GM12878 (cell line): Measurements from ENCODE around the gene ADNP2. TPM values are rescaled to one million over a fixed set of nuclear protein-coding genes. Genes with fewer than 3 reads are reported as not detected.

Experiments
- ATAC-seq: fragments of 200-7000 bp; cut with Tn5 transposase; 3 replicates; pipeline ENCODE4 v1.9.1; 2020; ENCODE audit warnings: mild to moderate bottlenecking, moderate library complexity
- BruUV-seq: library from RNA; stranded (reverse); fragments of 400-500 nt; replicated peaks from 2 replicates; lab custom pipeline; 2021; lab: Mats Ljungman, UMichigan
- CTCF ChIA-PET: fragments of 300-600 bp; sonication (Branson Sonifier 250); formaldehyde crosslinking; extraction: SDS; loops from one replicate; lab custom pipeline; 2021; ENCODE audit warnings: inconsistent platforms; lab: Yijun Ruan, JAX
- POLR2A ChIA-PET: fragments of 350-600 bp; formaldehyde crosslinking; extraction: SDS; loops from one replicate; lab custom pipeline; 2021; ENCODE audit warnings: inconsistent platforms; lab: Charles Lee
- RAD21 ChIA-PET: fragments of 300-600 bp; sonication (Branson Sonifier 250); formaldehyde crosslinking; loops from one replicate; lab custom pipeline; 2023; ENCODE audit warnings: antibody characterized with exemption; ENCODE audit not compliant: unreplicated experiment; lab: Charles Lee
- SMC1A ChIA-PET: fragments of 300-600 bp; sonication (Branson Sonifier 250); formaldehyde crosslinking; loops from one replicate; lab custom pipeline; 2023; ENCODE audit not compliant: unreplicated experiment, uncharacterized antibody; lab: Charles Lee
- DNase-seq: peaks from one replicate; pipeline ENCODE4 v3.0.0-alpha.2; 2011; ENCODE audit warnings: low read depth, low spot score
- FAIRE-seq: peaks from 3 replicates; lab custom pipeline; 2011; peaks lifted over from hg19 to GRCh38; lab: Jason Lieb, UNC
- H2AFZ ChIP-seq: 2 replicates; pipeline ENCODE4 v1.6.0; 2011; ENCODE audit warnings: low read depth, low read length, control low read depth; ENCODE audit not compliant: control insufficient read depth
- H3K27ac ChIP-seq: 2 replicates; pipeline ENCODE4 v1.5.1; 2011; ENCODE audit warnings: control low read depth; ENCODE audit not compliant: control insufficient read depth, insufficient read depth
- H3K27me3 ChIP-seq, 2 experiments: replicated peaks in 1 of 2; 2 replicates each; pipeline versions ENCODE4 v1.6.0 to v1.6.1; 2011; ENCODE audit warnings: low read length in 1 of 2; ENCODE audit not compliant: control insufficient read depth in 2 of 2, insufficient read depth in 2 of 2
- H3K36me3 ChIP-seq, 2 experiments: 2 replicates each; pipeline ENCODE4 v1.5.1; 2011; ENCODE audit warnings: low read length in 1 of 2; ENCODE audit not compliant: control insufficient read depth in 2 of 2, insufficient read depth in 2 of 2
- H3K4me1 ChIP-seq: 2 replicates; pipeline ENCODE4 v1.6.1; 2011; ENCODE audit warnings: mild to moderate bottlenecking, low read length, moderate library complexity, mixed read lengths; ENCODE audit not compliant: control insufficient read depth, insufficient read depth
- H3K4me2 ChIP-seq: 2 replicates; pipeline ENCODE4 v1.6.0; 2011; ENCODE audit warnings: control low read depth; ENCODE audit not compliant: control insufficient read depth, insufficient read depth
- H3K4me3 ChIP-seq: fragments of 200-600 bp; sonication (generic); 2 replicates; pipeline ENCODE4 v1.5.1; 2016
- H3K79me2 ChIP-seq: 2 replicates; pipeline ENCODE4 v1.6.0; 2011; ENCODE audit warnings: low read length; ENCODE audit not compliant: control insufficient read depth, insufficient read depth
- H3K9ac ChIP-seq: 2 replicates; pipeline ENCODE4 v1.8.0; 2011; ENCODE audit warnings: low read length, control low read depth, mixed read lengths; ENCODE audit not compliant: control insufficient read depth, insufficient read depth
- H3K9me3 ChIP-seq: replicated peaks from 3 replicates; pipeline ENCODE4 v1.5.1; 2011; ENCODE audit warnings: mild to moderate bottlenecking, low read length; ENCODE audit not compliant: control insufficient read depth, insufficient read depth
- H4K20me1 ChIP-seq: 2 replicates; pipeline ENCODE4 v1.6.0; 2011; ENCODE audit not compliant: control insufficient read depth, insufficient read depth
- BACH1 ChIP-seq: fragments of 450-650 bp; IDR thresholded peaks from 2 replicates; pipeline ENCODE4 v1.6.1; 2017; ENCODE audit warnings: mild to moderate bottlenecking, borderline replicate concordance
- BHLHE40 ChIP-seq, 2 experiments: fragments of 450-650 bp in 1 of 2; IDR thresholded peaks; 2 replicates each; pipeline ENCODE4 v1.6.1; 2011 to 2017; ENCODE audit warnings: low read depth in 2 of 2, borderline replicate concordance in 1 of 2, improper control_type of control experiment in 1 of 2, low read length in 1 of 2, mild to moderate bottlenecking in 1 of 2
- CEBPB ChIP-seq, 2 experiments: fragments of 150-350 bp in 1 of 2; IDR thresholded peaks; 2 replicates each; pipeline ENCODE4 v1.6.1; 2012 to 2014; ENCODE audit warnings: low read depth in 2 of 2, low read length in 2 of 2, borderline replicate concordance in 1 of 2, inconsistent platforms in 1 of 2
- CHD2 ChIP-seq: IDR thresholded peaks from 2 replicates; pipeline ENCODE4 v1.6.1; 2011; ENCODE audit warnings: low read depth, low read length, improper control_type of control experiment, borderline replicate concordance
- DPF2 ChIP-seq: fragments of 450-650 bp; IDR thresholded peaks from 2 replicates; pipeline ENCODE4 v1.6.1; 2017; ENCODE audit warnings: mild to moderate bottlenecking
- EP300 ChIP-seq, 2 experiments: fragments of 150-350 bp in 1 of 2; IDR thresholded peaks; 2 replicates each; pipeline ENCODE4 v1.6.1; 2011 to 2012; ENCODE audit warnings: low read depth in 2 of 2, low read length in 2 of 2, borderline replicate concordance in 1 of 2, improper control_type of control experiment in 1 of 2, inconsistent platforms in 1 of 2; ENCODE audit not compliant: control insufficient read depth in 1 of 2
- FOXK2 ChIP-seq: fragments of 450-650 bp; IDR thresholded peaks from 2 replicates; pipeline ENCODE4 v1.6.1; 2017; ENCODE audit warnings: mild to moderate bottlenecking, moderate library complexity
- GATAD2B ChIP-seq: fragments of 450-650 bp; conservative IDR thresholded peaks from 2 replicates; pipeline ENCODE4 v1.6.1; 2017; ENCODE audit warnings: low read depth, mild to moderate bottlenecking, moderate library complexity
- IKZF1 ChIP-seq: fragments of 450-650 bp; conservative IDR thresholded peaks from 2 replicates; pipeline ENCODE4 v1.6.1; 2017; ENCODE audit warnings: antibody characterized with exemption, mild to moderate bottlenecking
- IKZF2 ChIP-seq, 2 experiments: fragments of 450-650 bp; IDR thresholded peaks; 2 replicates each; pipeline ENCODE4 v1.6.1; 2017; ENCODE audit warnings: mild to moderate bottlenecking in 2 of 2, moderate library complexity in 2 of 2
- JUND ChIP-seq: IDR thresholded peaks from 2 replicates; pipeline ENCODE4 v1.6.1; 2012; ENCODE audit warnings: low read depth, mild to moderate bottlenecking, low read length, improper control_type of control experiment, moderate library complexity
- MTA2 ChIP-seq: fragments of 450-650 bp; IDR thresholded peaks from 2 replicates; pipeline ENCODE4 v1.6.1; 2016; ENCODE audit warnings: low read depth, mild to moderate bottlenecking, moderate library complexity
- RUNX3 ChIP-seq: IDR thresholded peaks from 2 replicates; pipeline ENCODE4 v1.6.1; 2012; ENCODE audit warnings: low read length, inconsistent platforms
- SPI1 ChIP-seq: IDR thresholded peaks from 2 replicates; pipeline ENCODE4 v1.6.1; 2011; ENCODE audit warnings: low read depth, mild to moderate bottlenecking, low read length, moderate library complexity, borderline replicate concordance; ENCODE audit not compliant: insufficient read depth
- WRNIP1 ChIP-seq: IDR thresholded peaks from 2 replicates; pipeline ENCODE4 v1.6.1; 2011; ENCODE audit warnings: low read depth, low read length, improper control_type of control experiment, borderline replicate concordance
- ZZZ3 ChIP-seq: IDR thresholded peaks from 2 replicates; pipeline ENCODE4 v1.6.1; 2011; ENCODE audit warnings: low read depth; ENCODE audit not compliant: control insufficient read depth, insufficient read length
- WGBS: methylation state at CpG from one replicate; pipeline ENCODE4 v1.1.6; 2016; ENCODE audit warnings: low lambda C conversion rate; ENCODE audit not compliant: insufficient replicate concordance, insufficient coverage; ENCODE audit errors: missing lambda C conversion rate; 5-methylcytosine and 5-hydroxymethylcytosine counted together
- in situ Hi-C: fragments of 300-500 bp; cut with MboI; formaldehyde crosslinking; loops from 9 replicates; pipeline ENCODE4 v1.14.3; 2018; ENCODE audit warnings: mixed read lengths
- intact Hi-C: fragments of 100-400 bp; cut with micrococcal nuclease; formaldehyde crosslinking; loops from one replicate; pipeline ENCODE4 v1.14.2; 2022; ENCODE audit not compliant: unreplicated experiment
- polyA plus RNA-seq, 11 experiments: library from polyadenylated mRNA; depleted of rRNA in 4 of 11; unstranded in 6 of 11; stranded (reverse) in 5 of 11; fragments of >200 nt; fragmentation: Nextera tagmentation in 4 of 11; fragmentation: Illumina TruSeq in 1 of 11; extraction: Ambion mirVana in 4 of 11; extraction: Trizol in 1 of 11; gene quantifications; 1 replicate in 1 of 11; 2 replicates in 10 of 11; pipeline versions ENCODE4 v1.2.1 to v1.2.3, GENCODE V29; 2011 to 2016; ENCODE audit warnings: inconsistent platforms in 2 of 11, missing spikeins in 2 of 11, low read depth in 1 of 11
- total RNA-seq, 4 experiments: library from RNA; depleted of rRNA in 3 of 4; stranded (reverse); fragments of >200 nt in 3 of 4; fragmentation: Illumina TruSeq in 1 of 4; extraction: Trizol in 1 of 4; gene quantifications; 2 replicates each; pipeline versions ENCODE4 v1.2.1 to v1.2.3, GENCODE V29; 2013 to 2021
- TF ChIP-seq, protein P1 (sequence below): IDR thresholded peaks from 2 replicates; pipeline ENCODE4 v1.6.1; 2011; ENCODE audit warnings: low read depth, mild to moderate bottlenecking, low read length, moderate library complexity, borderline replicate concordance; ENCODE audit errors: extremely low read depth
- TF ChIP-seq, protein P2 (sequence below): fragments of 450-650 bp; IDR thresholded peaks from 2 replicates; pipeline ENCODE4 v1.6.1; 2017; ENCODE audit warnings: low read depth, mild to moderate bottlenecking, moderate library complexity

Gene ADNP2
- total and polyA plus RNA-seq, 10 of the 15 experiments (the other 5 are each of a cell fraction or from before 2014, with no cell fraction given), result 3.7 to 25.1 (median 13.0) TPM

DNA sequence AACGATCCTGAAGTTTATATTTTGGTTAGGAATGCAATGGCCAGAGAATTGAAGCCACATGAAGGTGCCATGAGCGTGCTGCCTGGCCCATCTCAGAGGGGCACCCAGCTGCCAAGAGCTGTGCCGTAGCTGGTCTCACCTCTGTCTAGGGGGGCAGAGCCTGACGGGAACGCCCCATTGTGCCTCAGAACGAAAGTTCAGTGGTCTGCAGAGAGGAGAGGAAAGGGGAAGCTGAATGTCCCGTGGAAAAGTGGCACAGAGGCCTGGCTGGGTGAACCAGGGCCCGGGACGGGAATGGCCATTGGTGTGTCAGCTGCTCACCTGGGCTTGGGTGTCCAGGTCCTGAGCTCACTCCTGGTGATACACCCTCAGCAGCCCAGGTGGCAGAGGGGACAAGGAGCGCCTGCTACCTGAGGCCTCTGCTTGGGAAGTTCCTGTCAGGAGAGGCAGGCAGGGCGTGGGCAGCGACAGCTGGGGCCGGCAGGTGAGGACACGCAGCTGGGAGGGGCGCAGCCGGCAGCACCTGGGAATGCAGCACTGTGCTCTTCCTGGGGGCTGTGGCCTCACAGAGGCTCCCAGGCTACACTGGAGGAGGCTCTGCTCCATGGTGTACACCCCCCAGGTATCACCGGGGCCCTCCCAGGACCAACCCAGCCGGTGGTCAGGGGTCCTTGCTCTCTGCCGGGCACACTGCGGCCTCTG lies 70.9 kb downstream of the ADNP2 start:
- no TSS peak for BruUV-seq
- H2AFZ ChIP-seq, result no peak overlapping the region
- H3K9ac ChIP-seq, result no peak overlapping the region
- H3K4me3 ChIP-seq, result no peak overlapping the region
- in situ Hi-C loops (no loop called here), intact Hi-C loops (no loop called here)
- ChIA-PET RAD21 (interaction anchor here (1.0 to 2.0 kb wide), 8 partner anchors 11 to 77 kb away, joined by 3 to 9 read pairs (median 6); no protein-coding TSS in a partner anchor), POLR2A (interaction anchor here (0.8 to 1.7 kb wide), 6 partner anchors 12 to 65 kb away, joined by 3 to 7 read pairs (median 5); no protein-coding TSS in a partner anchor)
- no peaks in the 10 kb centered on the region; a peak in 1 of 4 replicates for H3K27me3 ChIP-seq
- no peak for DNase-seq
- H3K4me1 ChIP-seq, result peaks cover 10% of the 10 kb centered on the region
- H3K27ac ChIP-seq, result no peak overlapping the region
- H4K20me1 ChIP-seq, result no peaks in the 10 kb centered on the region
- peak; percentile 85 for ATAC-seq
- no peaks in the 10 kb centered on the region for H3K79me2 ChIP-seq
- 10% methylated on average over 20 of the region's 20 CpGs for WGBS
- no peaks in the 10 kb centered on the region for H3K9me3 ChIP-seq
- FAIRE-seq, result no peak
- TF ChIP-seq GATAD2B, result peak; percentile 58; the same call in 1 of the 2 replicates
- peak in 1 of 2 experiments; percentile 31; a peak in 1 of 4 replicates for TF ChIP-seq EP300 (IDR thresholded peaks at IDR 0.05; ENCODE audit: borderline replicate concordance in 1 of 2, control insufficient read depth in 1 of 2, low read depth in 2 of 2, low read length in 2 of 2)
- TF ChIP-seq, protein P1, sequence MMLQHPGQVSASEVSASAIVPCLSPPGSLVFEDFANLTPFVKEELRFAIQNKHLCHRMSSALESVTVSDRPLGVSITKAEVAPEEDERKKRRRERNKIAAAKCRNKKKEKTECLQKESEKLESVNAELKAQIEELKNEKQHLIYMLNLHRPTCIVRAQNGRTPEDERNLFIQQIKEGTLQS, result no peak
- TF ChIP-seq CEBPB (IDR thresholded peaks at IDR 0.05; ENCODE audit: borderline replicate concordance in 1 of 2, low read depth in 2 of 2, low read length in 2 of 2), result no peak
- TF ChIP-seq, protein P2, sequence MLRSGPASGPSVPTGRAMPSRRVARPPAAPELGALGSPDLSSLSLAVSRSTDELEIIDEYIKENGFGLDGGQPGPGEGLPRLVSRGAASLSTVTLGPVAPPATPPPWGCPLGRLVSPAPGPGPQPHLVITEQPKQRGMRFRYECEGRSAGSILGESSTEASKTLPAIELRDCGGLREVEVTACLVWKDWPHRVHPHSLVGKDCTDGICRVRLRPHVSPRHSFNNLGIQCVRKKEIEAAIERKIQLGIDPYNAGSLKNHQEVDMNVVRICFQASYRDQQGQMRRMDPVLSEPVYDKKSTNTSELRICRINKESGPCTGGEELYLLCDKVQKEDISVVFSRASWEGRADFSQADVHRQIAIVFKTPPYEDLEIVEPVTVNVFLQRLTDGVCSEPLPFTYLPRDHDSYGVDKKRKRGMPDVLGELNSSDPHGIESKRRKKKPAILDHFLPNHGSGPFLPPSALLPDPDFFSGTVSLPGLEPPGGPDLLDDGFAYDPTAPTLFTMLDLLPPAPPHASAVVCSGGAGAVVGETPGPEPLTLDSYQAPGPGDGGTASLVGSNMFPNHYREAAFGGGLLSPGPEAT, result peak; percentile 37; the same call in 1 of the 2 replicates
- TF ChIP-seq IKZF1, result peak; percentile 90
- TF ChIP-seq IKZF2 (IDR thresholded peaks at IDR 0.05), result peak; percentile 84 to 88
- peak; percentile 48; the same call in 1 of the 2 replicates for TF ChIP-seq MTA2
- peak in 1 of 2 experiments; percentile 55; a peak in 1 of 4 replicates for TF ChIP-seq BHLHE40 (IDR thresholded peaks at IDR 0.05; ENCODE audit: borderline replicate concordance in 1 of 2, low read depth in 2 of 2, low read length in 1 of 2)
- peak; percentile 33; the same call in 1 of the 2 replicates for TF ChIP-seq SPI1
- TF ChIP-seq JUND, result 0 out of 2 replicates have a peak, but pooled peaks have one; percentile 36
- TF ChIP-seq FOXK2, result no peak
- no peak for TF ChIP-seq WRNIP1
- TF ChIP-seq DPF2, result peak; percentile 79; the same call in 1 of the 2 replicates
- TF ChIP-seq ZZZ3, result no peak
- TF ChIP-seq RUNX3, result 0 out of 2 replicates have a peak, but pooled peaks have one; percentile 8
- TF ChIP-seq CHD2, result 0 out of 2 replicates have a peak, but pooled peaks have one; percentile 13
- TF ChIP-seq BACH1, result no peak; the same call in 1 of the 2 replicates
- TF ChIP-seq, all 136 proteins: peak for 12
- Histone ChIP-seq H3K36me3 (no peaks in the 10 kb centered on the region), H3K4me2 (peak overlapping the region; percentile 25; the same call in 1 of the 2 replicates)
- CTCF ChIA-PET, result interaction anchor here (0.6 to 3.3 kb wide), 7 partner anchors 9 to 60 kb away, joined by 3 to 9 read pairs (median 5); no protein-coding TSS in a partner anchor
- SMC1A ChIA-PET, result interaction anchor here (0.6 to 1.6 kb wide), 6 partner anchors 10 to 78 kb away, joined by 3 to 7 read pairs (median 4); no protein-coding TSS in a partner anchor
